IMR-90 (cell line): ENCODE measurements around the gene ADGRG7. TPM values are rescaled to one million over a fixed set of nuclear protein-coding genes. Genes with fewer than 3 reads are reported as not detected.
A peak's percentile ranks its signal among the peaks of the same experiment; 100 is the strongest.

Experiments
- ATAC-seq: fragments of 200-7000 bp; cut with Tn5 transposase; 2 replicates; pipeline ENCODE4 v1.9.1; 2020; ENCODE audit warnings: low read depth, mild to moderate bottlenecking, moderate library complexity
- BruUV-seq: library from RNA; stranded (reverse); fragments of 400-500 nt; replicated peaks from 2 replicates; lab custom pipeline; 2021; lab: Mats Ljungman, UMichigan
- CTCF ChIA-PET: fragments of 300-600 bp; formaldehyde crosslinking; extraction: SDS; loops from one replicate; lab custom pipeline; 2021; ENCODE audit warnings: antibody characterized with exemption; lab: Yijun Ruan, JAX
- POLR2A ChIA-PET: fragments of 300-600 bp; sonication (Branson Sonifier 250); formaldehyde crosslinking; loops from one replicate; lab custom pipeline; 2022; ENCODE audit warnings: antibody characterized with exemption; ENCODE audit not compliant: unreplicated experiment; lab: Charles Lee
- DNase-seq: peaks from one replicate; pipeline ENCODE4 v3.0.0; 2013
- H2AFZ ChIP-seq: replicated peaks from 2 replicates; pipeline ENCODE3; 2013; ENCODE audit warnings: low read length, mild to moderate bottlenecking; ENCODE audit not compliant: poor library complexity
- H2AK5ac ChIP-seq: 2 replicates; pipeline ENCODE4 v1.6.1; 2013; ENCODE audit warnings: low read depth, low read length, inconsistent platforms
- H2AK9ac ChIP-seq: replicated peaks from 2 replicates; pipeline ENCODE3; 2013; ENCODE audit warnings: mild to moderate bottlenecking, low read depth, low read length, moderate library complexity; ENCODE audit not compliant: poor library complexity
- H2BK120ac ChIP-seq: 2 replicates; pipeline ENCODE4 v1.6.1; 2013; ENCODE audit warnings: low read depth, low read length, inconsistent platforms
- H2BK15ac ChIP-seq: 3 replicates; pipeline ENCODE4 v1.6.1; 2013; ENCODE audit warnings: low read depth, low read length, inconsistent platforms
- H2BK20ac ChIP-seq: 2 replicates; pipeline ENCODE4 v1.6.1; 2013; ENCODE audit warnings: low read depth, mild to moderate bottlenecking, inconsistent platforms, low read length, moderate library complexity
- H2BK5ac ChIP-seq: 2 replicates; pipeline ENCODE4 v1.6.1; 2013; ENCODE audit warnings: mild to moderate bottlenecking, low read depth, low read length, inconsistent platforms; ENCODE audit not compliant: poor library complexity, severe bottlenecking
- H3K14ac ChIP-seq: replicated peaks from 2 replicates; pipeline ENCODE4 v1.6.1; 2013; ENCODE audit warnings: low read depth, low read length, inconsistent platforms
- H3K18ac ChIP-seq: 2 replicates; pipeline ENCODE4 v1.6.1; 2013; ENCODE audit warnings: low read depth, low read length, control low read depth
- H3K23ac ChIP-seq: 2 replicates; pipeline ENCODE4 v1.6.1; 2013; ENCODE audit warnings: low read depth, low read length, inconsistent platforms
- H3K27ac ChIP-seq: 2 replicates; pipeline ENCODE4 v1.5.1; 2013; ENCODE audit warnings: mild to moderate bottlenecking, control low read depth, low read length; ENCODE audit not compliant: insufficient read depth
- H3K27me3 ChIP-seq: 2 replicates; pipeline ENCODE4 v1.6.1; 2013; ENCODE audit warnings: low read length; ENCODE audit not compliant: control insufficient read depth, insufficient read depth
- H3K36me3 ChIP-seq: 2 replicates; pipeline ENCODE4 v1.6.1; 2013; ENCODE audit warnings: low read length, mixed read lengths; ENCODE audit not compliant: control insufficient read depth, insufficient read depth
- H3K4ac ChIP-seq: 2 replicates; pipeline ENCODE4 v1.6.1; 2013; ENCODE audit warnings: low read depth, low read length, inconsistent platforms
- H3K4me1 ChIP-seq: 2 replicates; pipeline ENCODE4 v1.6.1; 2013; ENCODE audit warnings: low read length, mixed read lengths; ENCODE audit not compliant: control insufficient read depth, insufficient read depth
- H3K4me2 ChIP-seq: 2 replicates; pipeline ENCODE4 v1.6.1; 2013; ENCODE audit warnings: low read depth, mild to moderate bottlenecking, control low read depth, low read length, moderate library complexity
- H3K4me3 ChIP-seq: 2 replicates; pipeline ENCODE4 v1.5.1; 2013; ENCODE audit warnings: low read depth, mild to moderate bottlenecking, control low read depth, low read length, moderate library complexity; ENCODE audit not compliant: insufficient read depth
- H3K56ac ChIP-seq: 2 replicates; pipeline ENCODE4 v1.6.1; 2013; ENCODE audit warnings: low read length, inconsistent platforms; ENCODE audit not compliant: insufficient read depth; ENCODE audit errors: extremely low read depth
- H3K79me1 ChIP-seq, 2 experiments: 2 replicates each; pipeline ENCODE4 v1.6.1; 2013; ENCODE audit warnings: low read length in 2 of 2, inconsistent platforms in 1 of 2, low read depth in 1 of 2
- H3K9ac ChIP-seq: 2 replicates; pipeline ENCODE4 v1.6.1; 2013; ENCODE audit warnings: low read depth, low read length, control low read depth
- H3K9me1 ChIP-seq: 2 replicates; pipeline ENCODE4 v1.6.1; 2013; ENCODE audit warnings: low read length, inconsistent platforms; ENCODE audit not compliant: insufficient read depth
- H3K9me3 ChIP-seq: 2 replicates; pipeline ENCODE4 v1.6.1; 2013; ENCODE audit warnings: low read length; ENCODE audit not compliant: control insufficient read depth, insufficient read depth
- H4K20me1 ChIP-seq: 2 replicates; pipeline ENCODE4 v1.6.1; 2013; ENCODE audit warnings: low read length, inconsistent platforms; ENCODE audit not compliant: insufficient read depth
- H4K5ac ChIP-seq: 2 replicates; pipeline ENCODE4 v1.6.1; 2013; ENCODE audit warnings: mild to moderate bottlenecking, low read depth, low read length, control low read depth
- H4K8ac ChIP-seq, 2 experiments: 2 replicates each; pipeline ENCODE4 v1.6.1; 2013; ENCODE audit warnings: low read depth in 2 of 2, low read length in 2 of 2, control low read depth in 1 of 2, inconsistent platforms in 1 of 2
- H4K91ac ChIP-seq: 2 replicates; pipeline ENCODE4 v1.6.1; 2013; ENCODE audit warnings: low read depth, low read length, inconsistent platforms; ENCODE audit not compliant: insufficient read depth
- CHD1 ChIP-seq: IDR thresholded peaks from 2 replicates; pipeline ENCODE4 v1.6.1; 2012; ENCODE audit warnings: low read depth, low read length, improper control_type of control experiment
- ELK1 ChIP-seq: fragments of 150-350 bp; IDR thresholded peaks from 2 replicates; pipeline ENCODE4 v1.6.1; 2016; ENCODE audit warnings: low read depth, mild to moderate bottlenecking, low read length, moderate library complexity, borderline replicate concordance
- FOS ChIP-seq: fragments of 150-350 bp; IDR thresholded peaks from 2 replicates; pipeline ENCODE4 v1.6.1; 2016; ENCODE audit warnings: low read depth, low read length
- WGBS, 2 experiments: methylation state at CpG; one replicate each; pipeline versions ENCODE4 v1.1.5 to v1.1.7; 2013; ENCODE audit warnings: missing lambda C conversion rate in 2 of 2; ENCODE audit not compliant: insufficient read length in 1 of 2; ENCODE audit errors: extremely low coverage in 2 of 2; 5-methylcytosine and 5-hydroxymethylcytosine counted together
- dilution Hi-C: fragments of 300-500 bp; cut with HindIII; formaldehyde crosslinking; loops from one replicate; pipeline ENCODE4 v1.14.3; 2018; ENCODE audit warnings: low sequenced_read_pairs; ENCODE audit not compliant: unreplicated experiment
- in situ Hi-C: fragments of 300-500 bp; cut with MboI; formaldehyde crosslinking; loops from 3 replicates; pipeline ENCODE4 v1.14.3; 2019; ENCODE audit warnings: low sequenced_read_pairs, inconsistent platforms, mixed read lengths
- intact Hi-C: fragments of 100-400 bp; cut with micrococcal nuclease; formaldehyde crosslinking; loops from 2 replicates; pipeline ENCODE4 v1.10.0; 2022
- polyA plus RNA-seq, 3 experiments: library from polyadenylated mRNA; depleted of rRNA; stranded (reverse); fragments of >200 nt; gene quantifications; 2 replicates each; pipeline ENCODE4 v1.2.3, GENCODE V29; 2012; ENCODE audit warnings: low replicate concordance in 1 of 3
- total RNA-seq: library from RNA; depleted of rRNA; stranded (reverse); fragments of >200 nt; gene quantifications from 2 replicates; pipeline ENCODE4 v1.2.3, GENCODE V29; 2012

The ADGRG7 gene
- total and polyA plus RNA-seq, 2 of the 4 experiments (the other 2 are of a cell fraction) = not detected

- intact Hi-C loops (no loop called here), dilution Hi-C loops (no loop called here), in situ Hi-C loops (no loop called here)
- H3K9ac ChIP-seq = no peak overlapping the region
- no peak overlapping the region for H4K8ac ChIP-seq
- no peak overlapping the region for H3K14ac ChIP-seq
- H2AK5ac ChIP-seq = no peak overlapping the region
- peak; percentile 28 for DNase-seq
- H3K9me3 ChIP-seq = no peaks in the 10 kb centered on the region
- no peaks in the 10 kb centered on the region for H3K79me1 ChIP-seq
- no CpG with 5 or more reads among the region's 1 CpG for WGBS, 2 experiments
- no peaks in the 10 kb centered on the region for H3K36me3 ChIP-seq
- no peak overlapping the region for H4K5ac ChIP-seq
- no peak overlapping the region for H3K4me3 ChIP-seq
- no TSS peak for BruUV-seq
- H3K4me1 ChIP-seq = no peaks in the 10 kb centered on the region
- H3K9me1 ChIP-seq = no peaks in the 10 kb centered on the region
- no peak overlapping the region for H3K4ac ChIP-seq
- no peak overlapping the region for H2BK120ac ChIP-seq
- H2BK5ac ChIP-seq = no peak overlapping the region
- no peak overlapping the region for H3K4me2 ChIP-seq
- ChIA-PET CTCF (no interaction called here), POLR2A (no interaction called here)
- H3K23ac ChIP-seq = no peak overlapping the region
- TF ChIP-seq ELK1 (no peak), FOS (no peak), CHD1 (no peak)
- no peak overlapping the region for H3K18ac ChIP-seq
- H2AK9ac ChIP-seq = no peak overlapping the region
- H3K56ac ChIP-seq = no peak overlapping the region
- ATAC-seq = peak; percentile 64
- H4K20me1 ChIP-seq = no peaks in the 10 kb centered on the region
- no peak overlapping the region for H2BK15ac ChIP-seq
- H4K91ac ChIP-seq = no peak overlapping the region
- no peak overlapping the region for H3K27ac ChIP-seq
- H2AFZ ChIP-seq = no peak overlapping the region
- H2BK20ac ChIP-seq = no peak overlapping the region
- peaks cover 5% of the 10 kb centered on the region for H3K27me3 ChIP-seq
Measured at GRCh38 chr3:100637197-100637631, 27.8 kb downstream of the ADGRG7 start.
